Measurements from ENCODE around the gene PACS1. TPM values are rescaled to one million over a fixed set of nuclear protein-coding genes. Genes with fewer than 3 reads are reported as not detected.

The PACS1 gene
- total RNA-seq, 1 donor from 2014 or later: 138 TPM

- Histone ChIP-seq H3K36me3 (peaks cover 31 to 41% of the 10 kb centered on the region in 2 donors), H3K4me3 (no peak overlapping the region), H3K9me3 (no peaks in the 10 kb centered on the region), H3K4me1 (peaks cover 8 to 9% of the 10 kb centered on the region in 2 donors), H3K27me3 (no peaks in the 10 kb centered on the region), H3K27ac (no peak overlapping the region)
- DNase-seq (ENCODE audit: low spot score in 2 of 2): no peak
- no peak for TF ChIP-seq CTCF (IDR thresholded peaks at IDR 0.05)
- intact Hi-C loops (cut with DNase I): loop anchor here (10.0 kb wide), 1 partner anchor 405 kb away; the partner anchor contains the start of gene CFL1
These were observed 189.9 kb downstream of the PACS1 start for GRCh38 chr11:66259956-66260355.

- intact Hi-C loops (cut with DNase I): loop anchor here (10.0 kb wide), 1 partner anchor 407 kb away; the partner anchor contains the start of gene CFL1
- Histone ChIP-seq H3K27ac (no peak overlapping the region), H3K4me1 (peaks cover 9 to 10% of the 10 kb centered on the region in 2 donors), H3K4me3 (no peak overlapping the region), H3K27me3 (no peaks in the 10 kb centered on the region), H3K9me3 (no peaks in the 10 kb centered on the region), H3K36me3 (peaks cover 31 to 55% of the 10 kb centered on the region in 2 donors)
- TF ChIP-seq CTCF (IDR thresholded peaks at IDR 0.05): no peak
- DNase-seq (ENCODE audit: low spot score in 2 of 2): no peak
These were observed 191.5 kb downstream of the PACS1 start for GRCh38 chr11:66261578-66261977.

- Histone ChIP-seq H3K4me1 (peaks cover 6 to 13% of the 10 kb centered on the region in 2 donors), H3K27ac (no peak overlapping the region), H3K4me3 (no peak overlapping the region), H3K9me3 (no peaks in the 10 kb centered on the region), H3K36me3 (peaks cover 31 to 55% of the 10 kb centered on the region in 2 donors), H3K27me3 (no peaks in the 10 kb centered on the region)
- DNase-seq (ENCODE audit: low spot score in 2 of 2): no peak
- intact Hi-C loops (cut with DNase I): loop anchor here (10.0 kb wide), 1 partner anchor 407 kb away; the partner anchor contains the start of gene CFL1
- no peak for TF ChIP-seq CTCF (IDR thresholded peaks at IDR 0.05)
These were observed 192.1 kb downstream of the PACS1 start for GRCh38 chr11:66262191-66262590.

GRCh38 chr11:66262696-66263095 lies 192.6 kb downstream of the PACS1 start:
- intact Hi-C loops (cut with DNase I): loop anchor here (10.0 kb wide), 1 partner anchor 408 kb away; the partner anchor contains the start of gene CFL1
- H3K27me3 ChIP-seq: no peaks in the 10 kb centered on the region
- no peak overlapping the region for H3K27ac ChIP-seq
- peaks cover 31 to 55% of the 10 kb centered on the region in 2 donors for H3K36me3 ChIP-seq
- no peak overlapping the region for H3K4me3 ChIP-seq
- no peak for TF ChIP-seq CTCF (IDR thresholded peaks at IDR 0.05)
- H3K4me1 ChIP-seq: peaks cover 6 to 13% of the 10 kb centered on the region in 2 donors
- H3K9me3 ChIP-seq: no peaks in the 10 kb centered on the region
- DNase-seq (ENCODE audit: low spot score in 2 of 2): no peak

GRCh38 chr11:66263231-66263630 lies 193.2 kb downstream of the PACS1 start:
- H3K27me3 ChIP-seq: no peaks in the 10 kb centered on the region
- peaks cover 6 to 13% of the 10 kb centered on the region in 2 donors for H3K4me1 ChIP-seq
- H3K9me3 ChIP-seq: no peaks in the 10 kb centered on the region
- no peak for DNase-seq (ENCODE audit: low spot score in 2 of 2)
- H3K36me3 ChIP-seq: peaks cover 31 to 55% of the 10 kb centered on the region in 2 donors
- intact Hi-C loops (cut with DNase I): loop anchor here (10.0 kb wide), 1 partner anchor 408 kb away; the partner anchor contains the start of gene CFL1
- TF ChIP-seq CTCF (IDR thresholded peaks at IDR 0.05): no peak
- no peak overlapping the region for H3K4me3 ChIP-seq
- H3K27ac ChIP-seq: no peak overlapping the region
